HEK293 (cell line): Measurements from ENCODE around the gene DCLK3.

Source experiments
- CTCF ChIA-PET: fragments of 350-600 bp; formaldehyde crosslinking; extraction: SDS; loops from one replicate; lab custom pipeline; 2021; ENCODE audit warnings: antibody characterized with exemption; lab: Yijun Ruan, JAX
- POLR2A ChIA-PET: fragments of 300-600 bp; formaldehyde crosslinking; extraction: SDS; loops from one replicate; lab custom pipeline; 2020; ENCODE audit warnings: antibody characterized with exemption, inconsistent platforms; lab: Yijun Ruan, JAX
- H3K27ac ChIP-seq: fragments of 200-500 bp; sonication (Bioruptor generic); 2 replicates; pipeline ENCODE4 v1.5.1; 2014; ENCODE audit warnings: low read depth, low read length, control low read depth, inconsistent platforms; ENCODE audit errors: extremely low read depth
- H3K36me3 ChIP-seq, 2 experiments: fragments of 200-500 bp in 1 of 2; sonication (Bioruptor generic) in 1 of 2; 1 replicate in 1 of 2; 2 replicates in 1 of 2; pipeline ENCODE4 v1.5.1; 2014 to 2017; ENCODE audit warnings: inconsistent platforms in 2 of 2, low read length in 2 of 2; ENCODE audit not compliant: control insufficient read depth in 2 of 2, insufficient read depth in 1 of 2
- H3K4me1 ChIP-seq: fragments of 200-500 bp; sonication (Bioruptor generic); 2 replicates; pipeline ENCODE4 v1.5.1; 2014; ENCODE audit warnings: mild to moderate bottlenecking, low read length, inconsistent platforms; ENCODE audit not compliant: control insufficient read depth, insufficient read depth
- H3K4me3 ChIP-seq: 2 replicates; pipeline ENCODE4 v1.5.1; 2011; ENCODE audit warnings: low read depth, mild to moderate bottlenecking, control low read depth, low read length, moderate library complexity
- H3K9me3 ChIP-seq: fragments of 200-500 bp; sonication (Bioruptor generic); 2 replicates; pipeline ENCODE4 v1.5.1; 2014; ENCODE audit warnings: low read depth, low read length, inconsistent platforms; ENCODE audit not compliant: control insufficient read depth, insufficient read depth
- AEBP2 ChIP-seq: fragments of 450-650 bp; formaldehyde crosslinking; IDR thresholded peaks from 2 replicates; pipeline ENCODE4 v1.5.1; 2016; ENCODE audit warnings: missing biosample characterization, missing genetic modification characterization, borderline replicate concordance
- ELK4 ChIP-seq: IDR thresholded peaks from 2 replicates; pipeline ENCODE4 v1.6.1; 2011; ENCODE audit warnings: mild to moderate bottlenecking, low read depth, low read length, borderline replicate concordance
- REPIN1 ChIP-seq: fragments of 450-650 bp; formaldehyde crosslinking; IDR thresholded peaks from 2 replicates; pipeline ENCODE4 v1.5.1; 2017; ENCODE audit warnings: missing biosample characterization, missing genetic modification characterization, low read depth
- SCRT1 ChIP-seq: fragments of 450-650 bp; formaldehyde crosslinking; IDR thresholded peaks from 2 replicates; pipeline ENCODE4 v1.5.1; 2016; ENCODE audit warnings: missing biosample characterization, missing genetic modification characterization, borderline replicate concordance
- SP7 ChIP-seq: fragments of 450-650 bp; formaldehyde crosslinking; IDR thresholded peaks from 2 replicates; pipeline ENCODE4 v1.5.1; 2016; ENCODE audit warnings: missing biosample characterization, missing genetic modification characterization
- ZBTB6 ChIP-seq: fragments of 450-650 bp; formaldehyde crosslinking; IDR thresholded peaks from 2 replicates; pipeline ENCODE4 v1.5.1; 2017; ENCODE audit warnings: missing biosample characterization, missing genetic modification characterization
- ZBTB8A ChIP-seq: fragments of 450-650 bp; formaldehyde crosslinking; IDR thresholded peaks from 2 replicates; pipeline ENCODE4 v1.5.1; 2016; ENCODE audit warnings: missing biosample characterization, missing genetic modification characterization
- ZEB2 ChIP-seq: fragments of 450-650 bp; formaldehyde crosslinking; IDR thresholded peaks from 2 replicates; pipeline ENCODE4 v1.5.1; 2016; ENCODE audit warnings: missing biosample characterization, missing genetic modification characterization
- ZNF146 ChIP-seq: fragments of 450-650 bp; formaldehyde crosslinking; IDR thresholded peaks from 2 replicates; pipeline ENCODE4 v1.5.1; 2016; ENCODE audit warnings: missing biosample characterization, missing genetic modification characterization
- ZNF157 ChIP-seq: fragments of 450-650 bp; formaldehyde crosslinking; IDR thresholded peaks from 2 replicates; pipeline ENCODE4 v1.5.1; 2016; ENCODE audit warnings: missing biosample characterization, missing genetic modification characterization
- ZNF223 ChIP-seq: fragments of 450-650 bp; formaldehyde crosslinking; IDR thresholded peaks from 2 replicates; pipeline ENCODE4 v1.5.1; 2016; ENCODE audit warnings: missing biosample characterization, missing genetic modification characterization
- ZNF292 ChIP-seq: fragments of 450-650 bp; formaldehyde crosslinking; IDR thresholded peaks from 2 replicates; pipeline ENCODE4 v1.5.1; 2016; ENCODE audit warnings: low read depth, missing biosample characterization, missing genetic modification characterization, borderline replicate concordance
- ZNF350 ChIP-seq: fragments of 450-650 bp; formaldehyde crosslinking; IDR thresholded peaks from 2 replicates; pipeline ENCODE4 v1.5.0; 2017; ENCODE audit warnings: missing biosample characterization, mild to moderate bottlenecking, missing genetic modification characterization
- ZNF416 ChIP-seq: fragments of 450-650 bp; formaldehyde crosslinking; IDR thresholded peaks from 2 replicates; pipeline ENCODE4 v1.5.1; 2016; ENCODE audit warnings: missing biosample characterization, missing genetic modification characterization
- ZNF433 ChIP-seq: fragments of 450-650 bp; formaldehyde crosslinking; IDR thresholded peaks from 2 replicates; pipeline ENCODE4 v1.5.1; 2016; ENCODE audit warnings: missing biosample characterization, missing genetic modification characterization, low read depth
- ZNF473 ChIP-seq: fragments of 450-650 bp; formaldehyde crosslinking; IDR thresholded peaks from 2 replicates; pipeline ENCODE4 v1.5.1; 2017; ENCODE audit warnings: missing biosample characterization, missing genetic modification characterization
- ZNF600 ChIP-seq: fragments of 450-650 bp; formaldehyde crosslinking; IDR thresholded peaks from 2 replicates; pipeline ENCODE4 v1.5.1; 2016; ENCODE audit warnings: missing biosample characterization, missing genetic modification characterization
- ZNF654 ChIP-seq: fragments of 450-650 bp; formaldehyde crosslinking; IDR thresholded peaks from 2 replicates; pipeline ENCODE4 v1.5.1; 2016; ENCODE audit warnings: low read depth, missing biosample characterization, missing genetic modification characterization
- ZNF692 ChIP-seq: fragments of 450-650 bp; formaldehyde crosslinking; IDR thresholded peaks from 2 replicates; pipeline ENCODE4 v1.5.1; 2016; ENCODE audit warnings: missing biosample characterization, missing genetic modification characterization
- ZNF747 ChIP-seq: fragments of 450-650 bp; formaldehyde crosslinking; IDR thresholded peaks from 2 replicates; pipeline ENCODE4 v1.5.1; 2016; ENCODE audit warnings: missing biosample characterization, missing genetic modification characterization
- ZNF792 ChIP-seq: fragments of 450-650 bp; formaldehyde crosslinking; IDR thresholded peaks from 2 replicates; pipeline ENCODE4 v1.5.1; 2016; ENCODE audit warnings: missing biosample characterization, missing genetic modification characterization

Gene DCLK3

GRCh38 chr3:36751326-36751725, 13.0 kb downstream of the DCLK3 start:
- ChIA-PET POLR2A (no interaction called here), CTCF (no interaction called here)
- no peaks in the 10 kb centered on the region for H3K4me1 ChIP-seq
- H3K27ac ChIP-seq = no peak overlapping the region
- no peaks in the 10 kb centered on the region for H3K36me3 ChIP-seq
- no peaks in the 10 kb centered on the region for H3K9me3 ChIP-seq
- H3K4me3 ChIP-seq = no peak overlapping the region
- TF ChIP-seq ZNF433 (tag by site-specific recombination) = no peak
- TF ChIP-seq ZNF747 (tag by site-specific recombination) = no peak
- no peak for TF ChIP-seq SP7 (tag by site-specific recombination)
- no peak for TF ChIP-seq ZBTB6 (tag by site-specific recombination)
- TF ChIP-seq ZNF157 (tag by site-specific recombination) = no peak
- no peak for TF ChIP-seq ELK4
- TF ChIP-seq ZNF792 = no peak
- TF ChIP-seq AEBP2 (tag by site-specific recombination) = no peak
- TF ChIP-seq ZNF292 = no peak
- TF ChIP-seq ZNF600 (tag by site-specific recombination) = no peak
- TF ChIP-seq SCRT1 (tag by site-specific recombination) = no peak
- no peak for TF ChIP-seq ZNF223 (tag by site-specific recombination)
- no peak for TF ChIP-seq ZNF146 (tag by site-specific recombination)
- no peak for TF ChIP-seq ZNF692 (tag by site-specific recombination)

- Histone ChIP-seq H3K27ac (no peak overlapping the region), H3K9me3 (no peaks in the 10 kb centered on the region), H3K4me3 (no peak overlapping the region), H3K36me3 (no peaks in the 10 kb centered on the region), H3K4me1 (no peaks in the 10 kb centered on the region)
- ChIA-PET CTCF (no interaction called here), POLR2A (no interaction called here)
- TF ChIP-seq ZNF350 (tag by site-specific recombination) (no peak), ZEB2 (tag by site-specific recombination) (no peak), ZNF654 (no peak), ZNF473 (tag by site-specific recombination) (no peak), REPIN1 (tag by site-specific recombination) (no peak), ZNF416 (tag by site-specific recombination) (no peak), ZBTB8A (tag by site-specific recombination) (no peak), ZBTB6 (tag by site-specific recombination) (no peak)
These were observed 13.6 kb downstream of the DCLK3 start for GRCh38 chr3:36750737-36751136.
